HG03060 (cell line): ENCODE data around the gene CDK14.
A peak's percentile ranks its signal among the peaks of the same experiment; 100 is the strongest.
"Not testable (repeated sequence)": the region's sequence is repeated elsewhere in the genome, so short reads cannot be mapped to it uniquely, and the experiment has no call there.

Source experiments
- ATAC-seq: cut with Tn5 transposase; IDR thresholded peaks from one replicate; pipeline ENCODE4 v1.9.1; 2021; ENCODE audit warnings: low read depth, moderate number of reproducible peaks; ENCODE audit not compliant: unreplicated experiment

Gene CDK14

DNA sequence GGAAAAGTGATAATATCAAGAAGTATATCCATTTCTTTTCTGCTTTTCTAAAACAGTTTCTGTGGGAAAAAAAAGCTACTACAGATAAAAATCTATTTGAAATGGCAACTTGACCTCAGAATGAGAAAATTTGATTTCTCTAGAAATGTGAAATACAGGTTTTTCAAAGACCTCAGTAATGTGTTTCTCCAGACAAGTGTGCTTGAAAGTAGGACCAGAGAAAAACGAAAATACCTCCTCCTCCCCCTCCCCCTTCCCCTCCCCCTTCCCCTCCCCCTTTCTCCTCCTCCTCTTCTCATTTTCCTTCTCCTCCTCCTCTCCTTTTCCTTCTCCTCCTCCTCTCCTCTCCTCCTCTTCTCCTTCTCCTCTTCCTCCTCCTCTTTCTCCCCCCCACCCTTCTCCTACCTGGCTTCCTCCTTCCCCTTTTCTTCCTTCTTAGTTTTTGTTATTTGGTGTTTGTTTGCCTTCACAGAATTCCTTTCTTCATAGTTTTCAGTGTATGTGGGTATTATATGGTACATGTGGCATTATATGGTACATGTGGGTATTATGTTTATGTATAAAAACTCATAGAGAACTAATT, 179.4 kb downstream of the CDK14 start:
- ATAC-seq: no peak

- peak; percentile 83 for ATAC-seq
Observed at GRCh38 chr7:90777041-90777440, 180.9 kb downstream of the CDK14 start.

DNA sequence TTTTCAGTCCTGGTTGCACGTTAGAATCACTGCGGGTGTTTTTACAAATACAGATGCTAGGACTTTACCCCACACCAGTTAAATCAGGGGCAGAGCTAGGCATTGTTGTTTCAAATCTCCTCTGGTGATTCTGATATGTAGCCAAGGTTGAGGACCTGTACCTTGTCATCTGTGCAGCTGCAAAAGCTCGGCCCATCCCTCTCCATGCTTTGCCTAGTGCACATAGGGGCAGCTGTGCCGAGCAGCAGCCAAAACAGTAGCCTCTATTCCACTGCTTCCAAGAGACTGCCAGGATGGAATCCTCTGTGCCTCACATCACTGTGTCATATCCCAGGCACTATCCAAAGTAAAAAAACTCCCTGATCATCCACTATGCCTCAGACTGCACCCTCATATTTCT, 181.3 kb downstream of the CDK14 start:
- ATAC-seq: peak; percentile 21

DNA sequence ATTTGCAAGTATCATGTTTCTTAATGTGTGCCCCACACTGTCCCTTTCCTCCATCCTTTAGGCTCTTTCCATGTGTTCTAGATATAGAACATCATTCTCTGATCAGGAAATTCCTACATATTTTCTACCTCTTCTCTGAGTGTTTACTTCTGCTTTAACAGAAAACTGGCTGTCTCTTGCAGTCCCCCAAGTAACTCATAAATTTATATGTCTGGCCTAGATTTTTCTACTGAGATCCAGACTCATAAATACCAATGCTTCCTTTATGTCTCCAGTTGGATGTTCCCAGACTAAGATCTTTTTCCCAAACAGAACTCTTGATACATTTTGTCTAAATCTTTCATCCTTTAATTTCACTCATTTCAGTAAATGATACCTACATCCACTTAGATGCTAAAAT, 181.8 kb downstream of the CDK14 start:
- no peak for ATAC-seq

DNA sequence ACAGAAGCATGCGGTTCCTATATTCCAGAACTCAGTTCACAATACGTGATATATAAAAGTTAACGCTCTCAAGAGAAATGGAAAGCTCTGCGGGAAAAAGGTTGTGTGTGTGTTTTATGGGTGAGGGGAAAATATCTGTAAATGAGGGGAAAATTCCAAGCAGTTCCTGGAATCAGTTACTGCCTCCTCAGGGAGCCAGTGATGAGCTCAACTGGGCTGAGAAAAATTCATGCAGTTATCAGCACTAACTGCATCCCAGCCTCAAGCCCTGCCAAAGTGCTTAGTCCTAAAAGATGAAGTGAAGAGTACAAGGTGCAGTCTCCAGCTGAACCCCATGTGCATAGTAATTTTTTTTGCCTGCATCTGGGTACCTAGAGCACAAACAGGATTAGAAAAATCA, 191.9 kb downstream of the CDK14 start:
- ATAC-seq: no peak

DNA sequence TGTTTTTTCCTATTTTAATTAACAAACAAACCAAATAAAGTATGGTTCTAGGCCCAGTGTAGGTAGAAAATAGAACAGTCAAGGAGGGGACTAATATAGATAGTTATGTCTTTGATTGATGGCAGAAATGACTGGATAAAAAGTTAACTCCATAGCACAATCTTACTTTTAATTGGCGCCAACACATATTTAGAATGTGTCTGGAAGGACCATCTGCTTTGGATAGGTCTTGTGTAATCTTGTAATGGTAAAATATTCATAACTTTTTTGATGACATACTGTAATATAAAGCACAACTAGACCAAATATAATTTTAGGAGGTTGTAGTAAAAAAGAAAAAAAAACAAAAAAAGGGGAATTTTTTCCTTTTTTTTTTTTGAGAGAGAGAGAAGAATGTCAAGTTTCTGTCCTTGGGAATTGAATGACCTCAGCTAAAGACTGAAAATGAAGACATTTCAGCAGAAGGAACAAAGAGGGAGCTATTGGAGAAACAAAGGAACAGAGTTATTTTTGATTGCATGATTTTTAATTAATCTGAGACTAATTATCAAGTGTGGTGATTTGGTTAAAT, 193.7 kb downstream of the CDK14 start:
- ATAC-seq: no peak

DNA sequence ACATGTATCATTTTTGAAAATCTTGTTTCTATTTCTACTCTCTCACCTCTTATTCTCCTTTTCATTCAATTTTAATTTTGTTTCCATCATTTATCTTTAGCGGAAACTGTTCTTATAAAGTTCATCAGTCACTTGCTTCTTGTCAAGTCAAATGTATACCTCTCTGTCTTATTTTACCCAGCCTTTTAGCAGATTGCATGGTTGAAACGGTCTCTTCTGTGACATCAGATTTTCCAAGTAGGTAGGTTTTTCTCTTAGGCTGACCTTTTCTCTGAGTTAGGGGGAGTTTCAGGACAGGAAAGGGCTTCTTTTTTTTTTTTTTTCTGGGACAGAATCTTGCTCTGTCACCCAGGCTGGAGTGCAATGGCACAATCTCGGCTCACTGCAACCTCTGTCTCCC, 195.5 kb downstream of the CDK14 start:
- no peak for ATAC-seq

DNA sequence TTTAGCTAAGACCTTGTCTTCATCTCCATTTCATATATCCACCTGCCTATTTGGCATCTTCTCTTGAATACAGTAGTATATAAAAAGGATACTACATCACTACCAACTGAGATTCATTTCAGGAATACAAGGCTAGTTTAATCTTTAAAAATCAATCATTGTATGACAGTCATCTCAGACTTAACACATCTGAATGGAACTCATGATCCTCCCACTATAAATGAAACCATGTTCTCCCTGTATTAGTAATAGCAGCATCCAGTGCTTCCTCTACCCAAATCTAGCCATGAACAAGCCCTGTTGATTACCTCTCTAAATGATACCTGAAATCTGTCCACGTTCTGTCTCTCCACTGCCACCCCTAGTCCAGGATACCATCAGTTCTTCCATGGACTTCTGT, 196.2 kb downstream of the CDK14 start:
- ATAC-seq: no peak

DNA sequence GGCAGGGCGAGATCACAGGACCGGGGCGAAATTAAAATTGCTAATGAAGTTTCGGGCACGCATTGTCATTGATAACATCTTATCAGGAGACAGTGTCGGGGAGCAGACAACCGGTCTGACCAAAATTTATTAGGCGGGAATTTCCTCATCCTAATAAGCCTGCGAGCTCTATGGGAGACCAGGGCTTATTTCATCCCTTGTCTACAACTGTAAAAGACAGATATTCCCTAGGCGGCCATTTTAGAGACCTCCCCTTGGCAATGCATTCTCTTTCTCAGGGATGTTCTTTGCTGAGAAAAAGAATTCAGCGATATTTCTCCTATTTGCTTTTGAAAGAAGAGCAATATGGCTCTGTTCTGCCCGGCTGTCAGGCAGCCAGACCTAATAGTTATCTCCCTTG, 198.1 kb downstream of the CDK14 start:
- not testable (repeated sequence) for ATAC-seq

DNA sequence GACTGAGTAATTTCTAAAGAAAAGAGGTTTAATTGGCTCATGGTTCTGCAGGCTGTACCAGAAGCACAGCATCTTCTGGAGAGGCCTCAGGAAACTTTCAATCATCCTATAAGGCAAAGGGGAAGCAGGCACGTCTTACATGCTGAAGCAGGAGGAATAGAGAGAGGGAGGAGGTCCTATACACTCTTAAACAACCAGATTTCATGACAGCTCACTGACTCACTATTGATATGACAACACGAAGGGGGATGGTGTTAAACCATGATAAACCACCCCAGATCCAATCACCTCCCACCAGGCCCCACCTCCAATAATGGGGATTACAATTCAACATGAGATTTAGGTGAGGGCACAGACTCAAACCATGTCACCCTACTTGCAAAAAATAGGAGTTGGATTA, 201.5 kb downstream of the CDK14 start:
- no peak for ATAC-seq

DNA sequence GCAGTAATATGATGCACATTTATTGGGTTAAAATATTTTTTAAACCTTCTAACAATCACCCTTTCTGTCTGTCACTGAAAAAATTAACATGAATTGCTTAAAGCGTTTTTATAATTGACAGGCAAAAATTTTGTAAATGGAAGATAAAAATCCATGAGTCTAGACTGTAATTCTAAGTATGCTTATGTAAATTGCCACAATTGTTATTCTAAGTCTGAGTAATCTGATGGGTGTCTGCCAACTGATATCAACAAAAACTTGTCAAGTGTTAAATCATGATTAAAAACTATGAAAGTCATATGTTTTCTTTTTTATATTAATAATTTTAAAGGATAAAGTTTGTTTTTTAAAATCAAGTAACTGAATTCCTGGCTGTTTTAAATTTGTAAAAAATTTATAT, 208.2 kb downstream of the CDK14 start:
- no peak for ATAC-seq

DNA sequence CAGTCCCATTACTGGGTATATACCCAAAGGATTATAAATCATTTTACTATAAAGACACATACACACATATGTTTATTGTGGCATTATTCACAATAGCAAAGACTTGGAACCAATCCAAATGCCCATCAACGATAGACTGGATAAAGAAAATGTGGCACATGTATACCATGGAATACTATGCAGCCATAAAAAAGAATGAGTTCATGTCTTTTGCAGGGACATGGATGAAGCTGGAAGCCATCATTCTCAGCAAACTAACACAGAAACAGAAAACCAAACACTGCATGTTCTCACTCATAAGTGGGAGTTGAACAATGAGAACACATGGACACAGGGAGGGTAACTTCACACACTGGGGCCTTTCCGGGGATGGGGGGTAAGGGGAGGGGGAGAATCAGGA, 219.4 kb downstream of the CDK14 start:
- ATAC-seq: not testable (repeated sequence)

DNA sequence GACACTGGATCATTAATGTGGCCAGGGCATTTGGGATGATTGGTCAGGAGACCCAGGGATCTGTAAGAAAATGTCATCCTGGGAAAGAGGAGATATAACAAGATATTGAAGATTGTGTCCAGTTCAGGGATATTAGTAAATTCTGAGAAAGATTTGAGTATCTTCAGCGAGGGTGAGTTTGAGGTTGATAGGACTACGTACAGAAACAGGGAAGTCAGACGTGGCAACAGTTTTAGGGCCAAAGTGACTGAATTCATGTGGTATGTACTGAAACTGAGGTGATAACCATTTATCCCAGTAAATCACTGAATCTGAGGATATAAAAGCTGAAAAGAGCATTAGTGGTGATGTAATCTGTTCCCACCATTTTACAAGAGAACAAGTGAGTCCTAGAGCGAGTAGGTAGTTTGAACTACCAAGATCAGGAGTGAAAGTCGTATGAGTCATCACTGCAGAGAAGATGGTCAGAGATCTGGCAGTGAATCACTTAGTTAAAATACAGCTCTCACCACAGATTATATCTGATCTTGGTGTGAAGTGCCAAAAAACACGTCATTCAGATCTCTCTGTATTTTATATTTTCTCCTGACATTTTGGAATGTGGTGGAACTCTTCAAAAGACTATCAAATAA, 220.5 kb downstream of the CDK14 start:
- ATAC-seq: peak; percentile 100

DNA sequence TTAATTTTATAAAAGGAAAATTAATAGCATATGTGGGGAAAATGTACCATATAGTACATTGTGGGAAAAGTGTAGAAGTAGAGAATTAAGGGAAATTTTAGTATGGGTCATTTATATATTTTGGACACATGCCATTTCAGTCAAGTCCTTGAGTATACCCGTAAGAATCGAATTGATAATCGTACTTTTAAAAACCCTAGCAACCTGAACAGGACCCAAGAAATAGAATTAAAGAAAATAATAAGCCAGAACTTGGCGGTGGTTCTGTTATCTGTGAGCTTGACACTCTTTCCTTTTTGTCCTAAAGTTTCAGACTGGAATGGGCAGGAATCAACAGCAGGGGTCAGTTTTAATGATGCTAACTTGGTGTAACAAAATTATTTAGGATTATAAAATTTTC, 221.0 kb downstream of the CDK14 start:
- no peak for ATAC-seq

- ATAC-seq: no peak
Observed at GRCh38 chr7:90817846-90818245, 221.7 kb downstream of the CDK14 start.

DNA sequence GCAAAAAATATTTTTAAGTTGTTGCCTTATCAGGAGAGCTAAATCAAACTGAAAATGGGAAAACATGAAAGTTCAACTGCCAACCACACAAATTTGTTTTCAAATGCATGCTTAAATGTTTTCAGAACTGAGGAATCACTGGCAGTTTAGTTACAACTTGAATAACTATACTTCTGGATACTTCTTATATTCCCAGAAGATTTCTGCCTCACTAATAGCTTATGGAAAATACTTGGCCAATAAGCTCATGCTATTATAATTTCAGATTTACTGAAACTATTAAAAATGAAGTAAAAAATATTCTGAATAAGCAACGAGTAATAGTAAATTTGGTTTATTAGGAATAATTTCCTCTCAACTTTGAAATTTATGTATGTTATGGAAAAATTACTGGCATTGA, 222.2 kb downstream of the CDK14 start:
- no peak for ATAC-seq

DNA sequence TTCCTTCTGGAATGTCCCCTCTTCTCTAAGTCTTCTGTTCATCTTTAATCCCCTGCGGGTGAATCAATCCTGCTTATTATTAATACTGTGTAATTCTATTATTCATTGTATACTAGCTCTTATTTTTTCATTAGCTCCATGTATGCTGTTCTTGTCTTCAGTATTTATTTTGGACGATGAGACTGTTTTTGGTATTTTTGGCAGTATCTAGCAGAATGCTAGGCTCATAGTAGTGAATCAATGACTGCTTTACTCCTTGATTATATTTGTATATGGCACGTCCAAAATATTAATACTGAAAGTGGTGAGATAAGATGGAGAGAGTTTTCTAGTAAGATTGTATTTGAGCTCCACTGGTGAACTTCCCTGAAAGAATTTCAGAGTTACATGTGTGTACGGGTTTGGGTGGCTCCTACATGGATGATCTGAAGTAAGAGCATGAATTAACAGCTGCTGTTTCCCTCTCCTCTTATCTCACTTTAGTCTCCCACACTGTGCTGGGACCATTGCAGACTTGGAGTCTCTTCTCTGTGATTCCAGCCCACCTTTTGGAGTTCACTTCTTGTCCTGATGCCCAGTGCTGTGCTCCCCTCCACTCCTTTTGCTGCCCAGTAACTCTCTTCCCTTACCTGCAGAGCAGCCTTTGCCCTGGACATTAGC, 226.0 kb downstream of the CDK14 start:
- no peak for ATAC-seq

DNA sequence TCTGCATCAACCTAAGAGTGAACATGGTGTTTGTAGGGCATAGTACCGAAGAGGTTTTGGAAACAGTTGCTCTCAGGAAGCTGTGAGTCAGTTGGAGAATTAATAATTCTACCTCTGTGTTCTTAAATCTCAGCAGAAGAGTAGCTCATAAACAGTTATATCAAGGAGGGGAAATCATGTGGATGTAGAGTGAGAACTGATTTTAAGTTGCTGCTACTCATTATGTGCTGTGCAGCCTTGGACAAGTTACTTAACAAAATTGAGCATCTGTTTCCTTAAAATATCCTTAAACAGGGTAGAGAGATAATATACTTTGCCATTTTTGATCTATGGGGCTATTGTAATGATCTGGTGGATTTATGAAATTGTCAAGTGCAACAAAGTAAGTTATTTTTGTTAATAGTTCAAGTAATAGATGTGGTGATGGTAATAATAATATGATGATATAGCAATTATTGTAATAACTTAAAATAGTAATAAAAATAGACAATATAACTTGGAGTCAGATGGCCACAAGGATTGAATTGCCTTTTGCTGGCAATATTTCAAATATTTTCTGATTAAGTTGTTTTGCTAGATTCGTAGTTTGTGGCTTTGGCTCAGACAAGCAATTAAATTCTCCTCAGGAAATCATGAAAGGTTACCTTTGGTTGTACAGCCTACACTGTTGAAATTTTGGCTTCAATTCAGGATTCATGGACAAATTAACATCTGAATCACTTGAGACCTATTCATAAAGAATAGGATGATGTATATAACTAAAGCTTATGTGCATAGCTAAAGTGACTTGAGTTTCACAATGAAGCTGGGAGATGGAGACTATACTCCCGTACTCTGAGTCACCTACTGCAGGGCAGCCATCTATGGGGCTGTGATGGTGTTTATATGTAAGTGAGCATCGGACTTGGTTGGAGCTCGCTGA, 228.5 kb downstream of the CDK14 start:
- no peak for ATAC-seq

DNA sequence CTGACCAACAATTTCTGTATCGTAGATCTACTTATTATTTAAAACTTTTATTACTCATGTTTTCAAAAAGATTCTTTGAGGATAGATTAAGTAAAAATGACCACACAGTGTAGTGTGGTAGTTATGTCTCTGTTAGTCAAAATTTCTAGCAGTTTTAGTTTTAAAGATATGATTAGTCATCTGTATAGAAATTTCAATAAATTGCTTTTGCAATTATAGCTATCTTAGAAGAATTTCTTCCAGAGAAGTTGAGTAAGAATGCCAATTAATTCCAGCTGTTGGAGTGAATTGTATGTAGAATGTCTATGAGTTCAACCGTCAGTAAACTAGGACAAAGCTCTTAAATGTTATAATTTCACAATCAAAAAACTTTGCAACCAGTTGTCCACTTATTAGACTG, 229.7 kb downstream of the CDK14 start:
- no peak for ATAC-seq

DNA sequence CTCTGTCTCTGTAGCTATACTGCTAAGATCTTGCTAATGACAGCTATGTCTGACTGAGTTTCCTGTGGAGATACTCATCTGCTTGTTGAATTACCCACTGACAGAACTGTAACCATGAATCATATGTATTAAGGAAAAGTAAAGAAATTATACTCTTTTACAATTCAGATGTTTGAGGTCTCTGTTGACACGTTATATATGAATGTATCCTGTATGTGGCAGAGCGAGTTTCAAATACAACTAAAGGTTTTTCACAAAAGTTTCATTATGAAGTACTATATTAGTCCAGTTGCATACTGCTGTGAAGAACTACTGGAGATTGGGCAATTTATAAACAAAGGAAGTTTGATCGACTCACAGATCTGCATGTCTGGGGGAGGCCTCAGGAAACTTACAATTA, 232.5 kb downstream of the CDK14 start:
- no peak for ATAC-seq

GRCh38 chr7:90830308-90830707, 234.2 kb downstream of the CDK14 start:
- no peak for ATAC-seq
